Naive thymus-derived CD4-positive, alpha-beta T cell (primary cell): Measurements from ENCODE around the gene S100A6. TPM values are rescaled to one million over a fixed set of nuclear protein-coding genes. Genes with fewer than 3 reads are reported as not detected.

Experiments
- ATAC-seq: fragments of 150-1000 bp; cut with Tn5 transposase; 2 replicates; pipeline ENCODE4 v1.10.0; 2021; ENCODE audit warnings: mild to moderate bottlenecking, moderate library complexity
- CTCF ChIA-PET: fragments of 350-600 bp; sonication (Branson Sonifier 250); formaldehyde crosslinking; loops from one replicate; lab custom pipeline; 2021; ENCODE audit warnings: antibody characterized with exemption; lab: Charles Lee
- POLR2A ChIA-PET: fragments of 350-600 bp; sonication (Branson Sonifier 250); formaldehyde crosslinking; loops from one replicate; lab custom pipeline; 2021; ENCODE audit warnings: antibody characterized with exemption, inconsistent platforms; lab: Charles Lee
- DNase-seq, 9 donors: peaks; one replicate each; pipeline versions ENCODE4 v3.0.0 to v3.0.0-alpha.2; 2020 to 2022; ENCODE audit warnings: mixed read lengths in 1 of 9
- H3K27ac ChIP-seq: one replicate; pipeline ENCODE4 v1.7.0; 2013; ENCODE audit warnings: mild to moderate bottlenecking, low read depth, low read length, moderate library complexity
- H3K27me3 ChIP-seq, 2 donors: one replicate each; pipeline ENCODE4 v1.7.0; 2013; ENCODE audit warnings: low read length in 2 of 2, mild to moderate bottlenecking in 2 of 2, moderate library complexity in 2 of 2; ENCODE audit not compliant: control insufficient read depth in 2 of 2, insufficient read depth in 2 of 2
- H3K36me3 ChIP-seq, 3 experiments: 1 replicate in 2 of 3; 2 replicates in 1 of 3; pipeline ENCODE4 v1.7.0; 2013; ENCODE audit warnings: low read length in 3 of 3, mild to moderate bottlenecking in 3 of 3, moderate library complexity in 1 of 3; ENCODE audit not compliant: insufficient read depth in 3 of 3, control insufficient read depth in 2 of 3
- H3K4me1 ChIP-seq, 2 donors: one replicate each; pipeline ENCODE4 v1.7.0; 2013; ENCODE audit warnings: low read length in 2 of 2, mild to moderate bottlenecking in 2 of 2, moderate library complexity in 1 of 2; ENCODE audit not compliant: control insufficient read depth in 2 of 2, insufficient read depth in 2 of 2
- H3K4me3 ChIP-seq: 2 replicates; pipeline ENCODE4 v1.7.0; 2013; ENCODE audit warnings: mild to moderate bottlenecking, low read length
- H3K9me3 ChIP-seq, 3 experiments: 1 replicate in 2 of 3; 2 replicates in 1 of 3; pipeline ENCODE4 v1.7.0; 2013; ENCODE audit warnings: low read length in 3 of 3; ENCODE audit not compliant: control insufficient read depth in 2 of 3
- H3K27ac Mint-ChIP-seq, 9 donors: one replicate each; pipeline ENCODE4 v1.8.0; 2020 to 2022; ENCODE audit warnings: mixed read lengths in 9 of 9, mild to moderate bottlenecking in 8 of 9, moderate library complexity in 5 of 9, inconsistent platforms in 2 of 9
- H3K27me3 Mint-ChIP-seq, 5 donors: one replicate each; pipeline ENCODE4 v1.8.0; 2021 to 2022; ENCODE audit warnings: mixed read lengths in 5 of 5, mild to moderate bottlenecking in 1 of 5
- H3K36me3 Mint-ChIP-seq, 5 donors: one replicate each; pipeline ENCODE4 v1.8.0; 2020 to 2022; ENCODE audit warnings: mixed read lengths in 5 of 5, mild to moderate bottlenecking in 3 of 5, inconsistent platforms in 1 of 5
- H3K4me1 Mint-ChIP-seq, 7 donors: one replicate each; pipeline ENCODE4 v1.8.0; 2020 to 2022; ENCODE audit warnings: mixed read lengths in 7 of 7, mild to moderate bottlenecking in 3 of 7, inconsistent platforms in 1 of 7
- H3K4me3 Mint-ChIP-seq, 10 donors: one replicate each; pipeline ENCODE4 v1.8.0; 2020 to 2022; ENCODE audit warnings: mild to moderate bottlenecking in 10 of 10, mixed read lengths in 10 of 10, moderate library complexity in 6 of 10, inconsistent platforms in 2 of 10
- H3K9me3 Mint-ChIP-seq, 11 donors: one replicate each; pipeline ENCODE4 v1.8.0; 2020 to 2022; ENCODE audit warnings: mixed read lengths in 11 of 11, mild to moderate bottlenecking in 4 of 11, inconsistent platforms in 1 of 11, moderate library complexity in 1 of 11
- intact Hi-C, 2 donors: fragments of 100-400 bp; cut with micrococcal nuclease; formaldehyde crosslinking; loops; one replicate each; pipeline ENCODE4 v1.15.1; 2023
- polyA plus RNA-seq, 2 donors: library from polyadenylated mRNA; unstranded; fragments of 300-500 nt; fragmentation: Illumina TruSeq; gene quantifications; one replicate each; pipeline ENCODE4 v1.2.3, GENCODE V29; 2021
- total RNA-seq, 6 experiments: library from RNA in 5 of 6; stranded (reverse) in 5 of 6; gene quantifications; 1 replicate in 5 of 6; 2 replicates in 1 of 6; pipeline ENCODE4 v1.2.3 and lab custom pipeline; 2021 to 2026

S100A6 gene
- total and polyA plus RNA-seq, 7 experiments from 2014 or later, result 178 to 568 (median 424) TPM

GRCh38 chr1:153509729-153510354 lies 25.9 kb downstream of the S100A6 start:
- ATAC-seq, result peak; percentile 65
- POLR2A ChIA-PET, result interaction anchor here (0.6 to 1.5 kb wide), 5 partner anchors 23 to 58 kb away, joined by 3 to 7 read pairs (median 4); partner anchors contain the start of gene S100A4
- Histone ChIP-seq H3K27me3 (no peaks in the 10 kb centered on the region), H3K4me3 (no peak overlapping the region), H3K36me3 (no peaks in the 10 kb centered on the region), H3K4me1 (peaks cover 3 to 4% of the 10 kb centered on the region in 2 donors), H3K27ac (no peak overlapping the region), H3K9me3 (no peaks in the 10 kb centered on the region)
- Mint-ChIP-seq H3K27me3 (no peaks in the 10 kb centered on the region), H3K4me1 (peaks cover 0 to 19% (median 6%) of the 10 kb centered on the region in 7 donors), H3K4me3 (no peak overlapping the region), H3K27ac (no peak overlapping the region), H3K36me3 (no peaks in the 10 kb centered on the region), H3K9me3 (peaks cover 0 to 1% (median 0%) of the 10 kb centered on the region in 11 donors)
- CTCF ChIA-PET, result interaction anchor here (0.6 to 5.3 kb wide), 14 partner anchors 15 to 246 kb away, joined by 3 to 119 read pairs (median 4); partner anchors contain the start of genes CHTOP, S100A2, S100A5 and S100A6
- peak in 8 of 9 donors; percentile 7 to 62 (median 48) for DNase-seq
- intact Hi-C loops, result loop anchor here (1.0 to 10.0 kb wide), 6 partner anchors 23 to 476 kb away; partner anchors contain the start of genes RAB13 (in 2 of the 2), CHTOP (in 1 of the 2), NPR1 (in 1 of the 2) and S100A3 (in 1 of the 2)

- ATAC-seq (no peak), DNase-seq (no peak)
- Histone ChIP-seq H3K4me1 (peaks cover 3 to 4% of the 10 kb centered on the region in 2 donors), H3K27me3 (no peaks in the 10 kb centered on the region), H3K27ac (no peak overlapping the region), H3K4me3 (no peak overlapping the region), H3K36me3 (no peaks in the 10 kb centered on the region), H3K9me3 (no peaks in the 10 kb centered on the region)
- Mint-ChIP-seq H3K27ac (no peak overlapping the region), H3K4me1 (peaks cover 0 to 19% (median 6%) of the 10 kb centered on the region in 7 donors), H3K4me3 (no peak overlapping the region), H3K36me3 (no peaks in the 10 kb centered on the region), H3K27me3 (no peaks in the 10 kb centered on the region), H3K9me3 (peaks cover 0 to 1% (median 0%) of the 10 kb centered on the region in 11 donors)
- intact Hi-C loops, result loop anchor here in 1 of 2 donors (1.0 kb wide), 1 partner anchor 477 kb away; the partner anchor contains the start of gene RAB13
- ChIA-PET CTCF (interaction anchor here (0.8 to 5.3 kb wide), 6 partner anchors 14 to 62 kb away, joined by 3 to 119 read pairs (median 4); no protein-coding TSS in a partner anchor), POLR2A (no interaction called here)
Measured at GRCh38 chr1:153509036-153509435, 26.8 kb downstream of the S100A6 start.

- H3K27ac Mint-ChIP-seq, result peak overlapping the region in 1 of 9 donors; percentile 12
- intact Hi-C loops, result no loop called here
- no peaks in the 10 kb centered on the region for H3K27me3 Mint-ChIP-seq
Measured at GRCh38 chr1:153507926-153508583, 27.7 kb downstream of the S100A6 start.

GRCh38 chr1:153506831-153507413 lies 28.9 kb downstream of the S100A6 start:
- ATAC-seq (no peak), DNase-seq (no peak)
- ChIA-PET POLR2A (interaction anchor here (0.6 kb wide), 1 partner anchor 12 kb away, joined by 3 read pairs; no protein-coding TSS in a partner anchor), CTCF (interaction anchor here (0.8 to 5.3 kb wide), 2 partner anchors 25 to 64 kb away, joined by 3 to 119 read pairs; no protein-coding TSS in a partner anchor)
- Histone ChIP-seq H3K36me3 (no peaks in the 10 kb centered on the region), H3K9me3 (no peaks in the 10 kb centered on the region), H3K4me1 (peaks cover 3 to 4% of the 10 kb centered on the region in 2 donors), H3K4me3 (no peak overlapping the region), H3K27ac (no peak overlapping the region), H3K27me3 (no peaks in the 10 kb centered on the region)
- Mint-ChIP-seq H3K27me3 (peaks cover 0 to 3% (median 2%) of the 10 kb centered on the region in 5 donors), H3K27ac (no peak overlapping the region), H3K4me3 (no peak overlapping the region), H3K9me3 (peaks cover 0 to 1% (median 0%) of the 10 kb centered on the region in 11 donors), H3K36me3 (no peaks in the 10 kb centered on the region), H3K4me1 (peaks cover 0 to 15% (median 5%) of the 10 kb centered on the region in 7 donors)
- intact Hi-C loops, result no loop called here

More at GRCh38 chr1:153507926-153508583, 27.7 kb downstream of the S100A6 start:
- Histone ChIP-seq H3K36me3 (no peaks in the 10 kb centered on the region), H3K27ac (no peak overlapping the region), H3K9me3 (no peaks in the 10 kb centered on the region), H3K4me3 (no peak overlapping the region), H3K4me1 (peaks cover 3 to 4% of the 10 kb centered on the region in 2 donors), H3K27me3 (no peaks in the 10 kb centered on the region)
- ChIA-PET CTCF (interaction anchor here (1.0 to 5.3 kb wide), 5 partner anchors 18 to 108 kb away, joined by 4 to 119 read pairs (median 4); partner anchors contain the start of gene S100A14), POLR2A (no interaction called here)
- no peaks in the 10 kb centered on the region for H3K36me3 Mint-ChIP-seq
- DNase-seq (no peak), ATAC-seq (no peak)
- H3K4me1 Mint-ChIP-seq, result peaks cover 0 to 15% (median 5%) of the 10 kb centered on the region in 7 donors
- H3K4me3 Mint-ChIP-seq, result no peak overlapping the region
- H3K9me3 Mint-ChIP-seq, result peaks cover 0 to 1% (median 0%) of the 10 kb centered on the region in 11 donors

- no peak for DNase-seq
Measured at GRCh38 chr1:153506386-153506785, 29.4 kb downstream of the S100A6 start.

GRCh38 chr1:153505576-153505975 lies 30.2 kb downstream of the S100A6 start:
- Histone ChIP-seq H3K36me3 (no peaks in the 10 kb centered on the region), H3K27ac (no peak overlapping the region), H3K9me3 (no peaks in the 10 kb centered on the region), H3K27me3 (no peaks in the 10 kb centered on the region), H3K4me1 (no peaks in the 10 kb centered on the region), H3K4me3 (no peak overlapping the region)
- no peaks in the 10 kb centered on the region for H3K36me3 Mint-ChIP-seq
- peaks cover 0 to 5% (median 0%) of the 10 kb centered on the region in 7 donors for H3K4me1 Mint-ChIP-seq
- intact Hi-C loops, result no loop called here
- ATAC-seq, result no peak
- CTCF ChIA-PET, result no interaction called here
- H3K27ac Mint-ChIP-seq, result no peak overlapping the region
- peaks cover 0 to 1% (median 0%) of the 10 kb centered on the region in 11 donors for H3K9me3 Mint-ChIP-seq
- H3K27me3 Mint-ChIP-seq, result peaks cover 0 to 9% (median 3%) of the 10 kb centered on the region in 5 donors
- DNase-seq, result no peak
- no peak overlapping the region for H3K4me3 Mint-ChIP-seq
- POLR2A ChIA-PET, result interaction anchor here (0.6 kb wide), 1 partner anchor 1453 kb away, joined by 3 read pairs; no protein-coding TSS in a partner anchor

More at GRCh38 chr1:153506386-153506785, 29.4 kb downstream of the S100A6 start:
- H3K4me1 ChIP-seq, result peaks cover 3 to 4% of the 10 kb centered on the region in 2 donors
- ChIA-PET POLR2A (no interaction called here), CTCF (interaction anchor here (0.8 kb wide), 1 partner anchor 26 kb away, joined by 3 read pairs; no protein-coding TSS in a partner anchor)
- no peak for ATAC-seq
- Mint-ChIP-seq H3K27ac (no peak overlapping the region), H3K4me1 (peaks cover 0 to 14% (median 5%) of the 10 kb centered on the region in 7 donors), H3K36me3 (no peaks in the 10 kb centered on the region), H3K4me3 (no peak overlapping the region), H3K27me3 (peaks cover 0 to 3% (median 3%) of the 10 kb centered on the region in 5 donors), H3K9me3 (peaks cover 0 to 1% (median 0%) of the 10 kb centered on the region in 11 donors)
- no peaks in the 10 kb centered on the region for H3K36me3 ChIP-seq
- no peaks in the 10 kb centered on the region for H3K27me3 ChIP-seq
- intact Hi-C loops, result no loop called here
- no peaks in the 10 kb centered on the region for H3K9me3 ChIP-seq
- no peak overlapping the region for H3K4me3 ChIP-seq
- H3K27ac ChIP-seq, result no peak overlapping the region
